H1 (cell line): ENCODE data around the gene TSHZ2. TPM values are rescaled to one million over a fixed set of nuclear protein-coding genes. Genes with fewer than 3 reads are reported as not detected.

ENCODE experiments used
- ATF3 ChIP-seq: IDR thresholded peaks from 2 replicates; pipeline ENCODE4 v1.6.1; 2011; ENCODE audit warnings: low read depth, mild to moderate bottlenecking, low read length; ENCODE audit not compliant: insufficient read depth
- BCL11A ChIP-seq, 2 experiments: IDR thresholded peaks; one replicate each; pipeline ENCODE4 v1.6.1; 2011; ENCODE audit warnings: low read depth in 2 of 2, low read length in 2 of 2, mild to moderate bottlenecking in 2 of 2
- CREB1 ChIP-seq: IDR thresholded peaks from 2 replicates; pipeline ENCODE4 v1.6.1; 2012; ENCODE audit warnings: inconsistent platforms
- E2F6 ChIP-seq: IDR thresholded peaks from 2 replicates; pipeline ENCODE4 v1.6.1; 2012; ENCODE audit warnings: inconsistent platforms
- EP300 ChIP-seq, 2 experiments: IDR thresholded peaks; 1 replicate in 1 of 2; 2 replicates in 1 of 2; pipeline ENCODE4 v1.6.1; 2011 to 2012; ENCODE audit warnings: low read depth in 2 of 2, low read length in 2 of 2, mild to moderate bottlenecking in 2 of 2, borderline replicate concordance in 1 of 2, inconsistent platforms in 1 of 2, moderate library complexity in 1 of 2
- EZH2 ChIP-seq: fragments of 200-600 bp; sonication (generic); IDR thresholded peaks from 2 replicates; pipeline ENCODE4 v1.7.1; 2012; ENCODE audit warnings: low read depth, mild to moderate bottlenecking, moderate library complexity, low read length, inconsistent platforms; ENCODE audit not compliant: severe bottlenecking
- GABPA ChIP-seq: IDR thresholded peaks from 2 replicates; pipeline ENCODE4 v1.6.1; 2011; ENCODE audit warnings: mild to moderate bottlenecking, low read length, moderate library complexity, borderline replicate concordance; ENCODE audit not compliant: insufficient read depth
- HDAC2 ChIP-seq, 2 experiments: fragments of 300-600 bp in 1 of 2; sonication (generic) in 1 of 2; IDR thresholded peaks; 2 replicates each; pipeline ENCODE4 v1.6.1; 2011 to 2012; ENCODE audit warnings: low read depth in 2 of 2, low read length in 2 of 2, mild to moderate bottlenecking in 2 of 2, moderate library complexity in 2 of 2, borderline replicate concordance in 1 of 2, inconsistent platforms in 1 of 2
- JUND ChIP-seq: IDR thresholded peaks from 2 replicates; pipeline ENCODE4 v1.6.1; 2011; ENCODE audit warnings: mild to moderate bottlenecking, improper control_type of control experiment, low read length
- MAFK ChIP-seq: IDR thresholded peaks from 2 replicates; pipeline ENCODE4 v1.6.1; 2012; ENCODE audit warnings: low read depth, mild to moderate bottlenecking, improper control_type of control experiment, low read length
- NRF1 ChIP-seq: IDR thresholded peaks from 2 replicates; pipeline ENCODE4 v1.6.1; 2011; ENCODE audit warnings: mild to moderate bottlenecking, low read depth, low read length, improper control_type of control experiment
- POLR2A ChIP-seq, 2 experiments: IDR thresholded peaks; 1 replicate in 1 of 2; 2 replicates in 1 of 2; pipeline ENCODE4 v1.6.1; 2011; ENCODE audit warnings: low read depth in 2 of 2, low read length in 2 of 2, mild to moderate bottlenecking in 2 of 2; ENCODE audit errors: control extremely low read depth in 1 of 2
- SIRT6 ChIP-seq: IDR thresholded peaks from one replicate; pipeline ENCODE4 v1.7.1; 2012; ENCODE audit warnings: low read length, inconsistent platforms
- SIX5 ChIP-seq: IDR thresholded peaks from 2 replicates; pipeline ENCODE4 v1.6.1; 2011; ENCODE audit warnings: mild to moderate bottlenecking, low read depth, low read length
- SP2 ChIP-seq: IDR thresholded peaks from 2 replicates; pipeline ENCODE4 v1.6.1; 2012; ENCODE audit warnings: mild to moderate bottlenecking, low read length, inconsistent platforms
- TAF7 ChIP-seq: optimal IDR thresholded peaks from 2 replicates; pipeline ENCODE3; 2011; ENCODE audit warnings: low read depth, mild to moderate bottlenecking, inconsistent platforms, low read length, moderate library complexity, borderline replicate concordance
- YY1 ChIP-seq: IDR thresholded peaks from 2 replicates; pipeline ENCODE4 v1.6.1; 2011; ENCODE audit warnings: low read depth, mild to moderate bottlenecking, low read length
- polyA plus RNA-seq, 7 experiments: library from polyadenylated mRNA; depleted of rRNA in 3 of 7; stranded (reverse) in 5 of 7; unstranded in 2 of 7; fragments of >200 nt in 5 of 7; fragments of 200-250 nt in 2 of 7; gene quantifications; 1 replicate in 5 of 7; 2 replicates in 1 of 7; 4 replicates in 1 of 7; pipeline versions ENCODE4 v1.2.1 to v1.2.3, GENCODE V29; 2011 to 2013; ENCODE audit warnings: missing spikeins in 2 of 7, mixed read lengths in 2 of 7
- total RNA-seq: library from RNA; stranded (reverse); fragmentation: NEBNext Ultra II Directional; extraction: Animal tissue kit (Norgen Biotek cat#: 25700); gene quantifications from 2 replicates; pipeline ENCODE4 v1.2.1, GENCODE V29; 2021
- TF ChIP-seq, protein P1 (sequence below), 3 experiments: IDR thresholded peaks; 1 replicate in 2 of 3; 2 replicates in 1 of 3; pipeline versions ENCODE4 v1.5.1 to v1.6.1; 2011; ENCODE audit warnings: low read length in 3 of 3, mild to moderate bottlenecking in 3 of 3, inconsistent platforms in 2 of 3, low read depth in 1 of 3, moderate library complexity in 1 of 3; ENCODE audit not compliant: insufficient read depth in 1 of 3; ENCODE audit errors: control extremely low read depth in 1 of 3
- TF ChIP-seq, protein P2 (sequence below): IDR thresholded peaks from 2 replicates; pipeline ENCODE4 v1.6.1; 2011; ENCODE audit warnings: low read length, improper control_type of control experiment

Gene TSHZ2
- total and polyA plus RNA-seq, 2 of the 8 experiments (the other 6 are each of a cell fraction or from before 2014, with no cell fraction given), result 0.14 to 0.30 TPM

- TF ChIP-seq, protein P1, sequence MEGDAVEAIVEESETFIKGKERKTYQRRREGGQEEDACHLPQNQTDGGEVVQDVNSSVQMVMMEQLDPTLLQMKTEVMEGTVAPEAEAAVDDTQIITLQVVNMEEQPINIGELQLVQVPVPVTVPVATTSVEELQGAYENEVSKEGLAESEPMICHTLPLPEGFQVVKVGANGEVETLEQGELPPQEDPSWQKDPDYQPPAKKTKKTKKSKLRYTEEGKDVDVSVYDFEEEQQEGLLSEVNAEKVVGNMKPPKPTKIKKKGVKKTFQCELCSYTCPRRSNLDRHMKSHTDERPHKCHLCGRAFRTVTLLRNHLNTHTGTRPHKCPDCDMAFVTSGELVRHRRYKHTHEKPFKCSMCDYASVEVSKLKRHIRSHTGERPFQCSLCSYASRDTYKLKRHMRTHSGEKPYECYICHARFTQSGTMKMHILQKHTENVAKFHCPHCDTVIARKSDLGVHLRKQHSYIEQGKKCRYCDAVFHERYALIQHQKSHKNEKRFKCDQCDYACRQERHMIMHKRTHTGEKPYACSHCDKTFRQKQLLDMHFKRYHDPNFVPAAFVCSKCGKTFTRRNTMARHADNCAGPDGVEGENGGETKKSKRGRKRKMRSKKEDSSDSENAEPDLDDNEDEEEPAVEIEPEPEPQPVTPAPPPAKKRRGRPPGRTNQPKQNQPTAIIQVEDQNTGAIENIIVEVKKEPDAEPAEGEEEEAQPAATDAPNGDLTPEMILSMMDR (IDR thresholded peaks at IDR 0.05; ENCODE audit: control extremely low read depth in 1 of 3, insufficient read depth in 1 of 3, low read depth in 1 of 3, low read length in 3 of 3), result peak in 2 of 3 experiments; percentile 22 to 57; a peak in 2 of 4 replicates
- TF ChIP-seq BCL11A (IDR thresholded peaks at IDR 0.05; ENCODE audit: low read depth in 2 of 2, low read length in 2 of 2), result no peak
- TF ChIP-seq GABPA, result no peak
- no peak for TF ChIP-seq SIRT6
- no peak for TF ChIP-seq TAF7
- no peak for TF ChIP-seq YY1
- TF ChIP-seq SP2, result no peak
- TF ChIP-seq CREB1, result 0 out of 2 replicates have a peak, but pooled peaks have one; percentile 48
- TF ChIP-seq EZH2, result no peak
- no peak for TF ChIP-seq E2F6
- TF ChIP-seq EP300 (IDR thresholded peaks at IDR 0.05; ENCODE audit: borderline replicate concordance in 1 of 2, low read depth in 2 of 2, low read length in 2 of 2), result no peak
- TF ChIP-seq ATF3, result no peak
- TF ChIP-seq, protein P2, sequence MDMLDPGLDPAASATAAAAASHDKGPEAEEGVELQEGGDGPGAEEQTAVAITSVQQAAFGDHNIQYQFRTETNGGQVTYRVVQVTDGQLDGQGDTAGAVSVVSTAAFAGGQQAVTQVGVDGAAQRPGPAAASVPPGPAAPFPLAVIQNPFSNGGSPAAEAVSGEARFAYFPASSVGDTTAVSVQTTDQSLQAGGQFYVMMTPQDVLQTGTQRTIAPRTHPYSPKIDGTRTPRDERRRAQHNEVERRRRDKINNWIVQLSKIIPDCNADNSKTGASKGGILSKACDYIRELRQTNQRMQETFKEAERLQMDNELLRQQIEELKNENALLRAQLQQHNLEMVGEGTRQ, result no peak
- TF ChIP-seq MAFK, result no peak
- TF ChIP-seq JUND, result peak; percentile 70
- TF ChIP-seq NRF1, result no peak
- TF ChIP-seq POLR2A (IDR thresholded peaks at IDR 0.05; ENCODE audit: control extremely low read depth in 1 of 2, low read depth in 2 of 2, low read length in 2 of 2), result no peak
- peak; percentile 39; the same call in 1 of the 2 replicates for TF ChIP-seq SIX5
- TF ChIP-seq HDAC2 (IDR thresholded peaks at IDR 0.05; ENCODE audit: borderline replicate concordance in 1 of 2, low read depth in 2 of 2, low read length in 2 of 2), result no peak
Measured at GRCh38 chr20:53162251-53162835, 190.2 kb downstream of the TSHZ2 start (continued).
